Lower leg skin (tissue), 4 donors: Measurements from ENCODE around the gene SLC5A11. TPM values are rescaled to one million over a fixed set of nuclear protein-coding genes. Genes with fewer than 3 reads are reported as not detected.

Experiments
- DNase-seq, 2 donors: peaks; one replicate each; pipeline ENCODE4 v3.0.0-alpha.2; 2019; ENCODE audit warnings: low spot score in 2 of 2
- H3K4me3 ChIP-seq: fragments of 200-600 bp; sonication (generic); 2 replicates; pipeline ENCODE4 v1.5.1; 2017; ENCODE audit warnings: mild to moderate bottlenecking, low read depth; ENCODE audit not compliant: poor library complexity, severe bottlenecking
- CTCF ChIP-seq, 3 donors: fragments of 450-650 bp; IDR thresholded peaks; one replicate each; pipeline ENCODE4 v1.5.1; 2016; ENCODE audit warnings: antibody characterized with exemption in 3 of 3, mild to moderate bottlenecking in 3 of 3, moderate library complexity in 2 of 3
- POLR2A ChIP-seq, 2 donors: fragments of 450-650 bp; IDR thresholded peaks; one replicate each; pipeline ENCODE4 v1.6.1; 2016 to 2017; ENCODE audit warnings: antibody characterized with exemption in 2 of 2, mild to moderate bottlenecking in 1 of 2, moderate library complexity in 1 of 2
- WGBS, 2 donors: methylation state at CpG; one replicate each; pipeline ENCODE4 v1.1.5; 2018; 5-methylcytosine and 5-hydroxymethylcytosine counted together
- intact Hi-C: fragments of 100-400 bp; cut with DNase I; formaldehyde crosslinking; loops from one replicate; pipeline ENCODE4 v1.15.0; 2023; ENCODE audit warnings: low total_unique reads
- total RNA-seq, 4 donors: library from RNA; depleted of rRNA; stranded (reverse); fragments of >200 nt; gene quantifications; one replicate each; pipeline ENCODE4 v1.1.0, GENCODE V29; 2016

Gene SLC5A11
- total RNA-seq, 4 donors from 2014 or later: not detected

DNA sequence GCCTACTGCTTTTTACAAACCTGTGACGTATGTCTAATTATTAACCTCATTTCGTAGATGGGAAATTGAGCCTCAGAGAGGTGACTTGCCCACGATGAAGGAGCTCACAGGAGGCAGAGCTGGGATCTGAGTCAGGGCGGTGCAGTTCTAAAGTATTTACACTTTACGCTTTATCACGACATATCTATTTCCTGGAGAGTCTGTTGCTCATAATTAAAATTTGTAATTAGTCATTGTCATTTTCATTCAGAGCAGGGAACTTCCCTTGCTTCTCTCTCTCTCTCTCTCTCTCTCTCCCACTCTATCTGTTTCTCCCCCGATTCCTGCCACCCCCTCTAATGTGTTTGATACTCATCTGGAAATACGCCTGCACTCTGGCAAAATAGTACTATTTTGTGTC, 5.9 kb downstream of the SLC5A11 start:
- WGBS, 2 donors: 46 to 52% methylated on average over 8 of the region's 8 CpGs
- H3K4me3 ChIP-seq: no peak overlapping the region
- DNase-seq: no peak
- TF ChIP-seq CTCF (IDR thresholded peaks at IDR 0.05) (no peak), POLR2A (IDR thresholded peaks at IDR 0.05) (no peak)
- intact Hi-C loops: no loop called here

DNA sequence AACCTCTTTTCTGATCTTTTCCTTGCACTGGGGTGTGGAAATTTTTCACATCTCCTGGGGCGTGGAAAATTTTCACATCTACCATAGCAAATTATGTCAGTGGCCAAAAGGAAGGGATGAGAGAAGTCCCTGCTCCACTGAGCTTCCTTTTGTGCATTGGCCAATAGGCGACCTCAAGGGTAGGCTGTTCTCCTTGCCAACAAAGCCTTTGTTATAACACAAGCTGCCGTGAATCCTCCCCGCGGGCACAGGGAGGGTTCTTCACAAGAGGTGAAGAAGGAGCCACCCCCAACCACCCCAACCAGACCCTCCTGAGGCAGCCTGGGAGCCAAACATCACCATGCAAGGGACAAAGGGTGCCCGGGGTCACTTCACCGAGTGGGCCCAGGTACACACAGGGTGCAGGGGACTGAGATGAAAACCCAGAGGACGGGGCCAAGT, 6.5 kb downstream of the SLC5A11 start:
- DNase-seq: peak in 1 of 2 donors; percentile 65
- 54 to 61% methylated on average over 8 of the region's 8 CpGs for WGBS, 2 donors
- no peak for TF ChIP-seq CTCF (IDR thresholded peaks at IDR 0.05)
- no peak for TF ChIP-seq POLR2A (IDR thresholded peaks at IDR 0.05)
- no peak overlapping the region for H3K4me3 ChIP-seq
- intact Hi-C loops: no loop called here

- intact Hi-C loops: no loop called here
- no peak overlapping the region for H3K4me3 ChIP-seq
- no peak for TF ChIP-seq CTCF (IDR thresholded peaks at IDR 0.05)
- no peak for TF ChIP-seq POLR2A (IDR thresholded peaks at IDR 0.05)
- DNase-seq: peak in 1 of 2 donors; percentile 56
- WGBS, 2 donors: 53 to 64% methylated on average over 8 of the region's 8 CpGs
Observed at GRCh38 chr16:24853169-24853824, 7.5 kb downstream of the SLC5A11 start.

- intact Hi-C loops: no loop called here
- TF ChIP-seq CTCF (IDR thresholded peaks at IDR 0.05) (no peak), POLR2A (IDR thresholded peaks at IDR 0.05) (no peak)
- 7 to 18% methylated on average over 18 of the region's 18 CpGs for WGBS, 2 donors
- DNase-seq: peak in 1 of 2 donors; percentile 76
- H3K4me3 ChIP-seq: no peak overlapping the region
Observed at GRCh38 chr16:24853830-24854229, 8.1 kb downstream of the SLC5A11 start.

DNA sequence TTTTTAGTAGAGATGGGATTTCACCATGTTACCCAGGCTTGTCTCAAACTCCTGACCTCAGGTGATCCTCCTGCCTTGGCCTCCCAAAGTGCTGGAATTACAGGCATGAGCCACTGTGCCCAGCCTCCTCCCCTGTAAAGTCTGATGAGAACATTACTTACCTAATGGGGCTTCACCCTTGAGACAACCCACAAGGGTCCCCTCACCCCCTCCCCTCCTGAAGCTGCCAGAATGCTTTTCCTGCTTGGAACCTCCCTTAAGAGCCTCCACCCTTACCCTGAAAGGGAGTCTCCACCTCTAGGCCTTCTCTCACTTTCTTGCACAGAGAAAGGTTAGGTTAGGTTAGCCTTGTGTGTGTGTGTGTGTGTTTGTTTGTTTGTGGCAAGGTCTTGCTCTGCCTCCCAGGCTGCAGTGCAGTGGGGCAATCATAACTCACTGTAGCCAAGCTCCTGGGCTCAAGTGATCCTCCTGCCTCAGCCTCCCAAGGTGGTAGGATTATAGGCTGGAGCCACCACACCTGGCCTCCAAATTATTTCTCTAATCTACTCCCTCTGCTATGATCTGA, 8.9 kb downstream of the SLC5A11 start:
- no peak overlapping the region for H3K4me3 ChIP-seq
- TF ChIP-seq POLR2A (IDR thresholded peaks at IDR 0.05) (no peak), CTCF (IDR thresholded peaks at IDR 0.05) (no peak)
- DNase-seq: peak in 1 of 2 donors; percentile 17
- intact Hi-C loops: no loop called here
